ENCODE data around the gene EXT2.

Gene EXT2

DNA sequence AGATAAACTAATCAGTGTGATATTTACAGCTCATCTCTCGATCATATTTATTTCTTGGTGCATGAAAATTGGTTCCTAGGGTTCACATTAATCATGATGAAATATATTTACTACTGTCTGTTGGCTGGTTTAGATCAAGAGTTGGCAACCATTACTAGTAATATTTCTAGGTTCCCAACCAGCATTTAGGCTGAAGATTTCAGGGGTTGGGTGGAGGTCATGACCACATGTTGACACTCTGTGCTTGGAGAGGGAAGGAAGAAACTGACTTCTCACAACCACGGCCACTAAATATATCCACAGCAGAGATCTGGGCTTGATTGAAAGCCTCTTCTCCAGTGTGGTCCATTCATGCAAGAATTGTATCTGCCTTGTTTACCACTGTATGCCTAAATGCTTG, 126.5 kb downstream of the EXT2 start:
- no peak overlapping the region for H3K27ac Mint-ChIP-seq
- no peak for DNase-seq (ENCODE audit: low spot score)
- H3K4me1 Mint-ChIP-seq (ENCODE audit: low read depth): peaks cover 4% of the 10 kb centered on the region
- no peak overlapping the region for H3K4me3 Mint-ChIP-seq
- no peaks in the 10 kb centered on the region for H3K9me3 Mint-ChIP-seq
- no peaks in the 10 kb centered on the region for H3K27me3 Mint-ChIP-seq (ENCODE audit: low read depth)
- H3K36me3 Mint-ChIP-seq (ENCODE audit: low read depth): no peaks in the 10 kb centered on the region

DNA sequence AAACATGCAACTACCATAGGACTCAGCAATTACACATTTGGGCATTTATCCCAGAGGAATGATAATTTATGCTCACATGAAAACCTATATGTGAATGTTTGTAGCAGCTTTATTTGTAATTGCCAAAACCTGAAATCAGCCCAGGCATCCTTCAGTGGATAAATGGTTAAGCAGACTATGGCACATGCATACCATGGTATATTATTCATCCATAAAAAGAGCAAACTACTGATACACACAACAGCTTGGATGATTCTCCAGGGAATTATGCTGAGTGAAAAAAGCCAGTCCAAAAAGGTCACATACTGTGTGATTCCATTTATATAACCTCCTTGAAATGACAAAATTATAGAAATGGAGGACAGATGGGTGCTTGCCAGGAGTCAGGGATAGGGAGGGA, 127.8 kb downstream of the EXT2 start:
- no peak overlapping the region for H3K27ac Mint-ChIP-seq
- H3K9me3 Mint-ChIP-seq: no peaks in the 10 kb centered on the region
- no peak overlapping the region for H3K4me3 Mint-ChIP-seq
- DNase-seq (ENCODE audit: low spot score): no peak
- H3K27me3 Mint-ChIP-seq (ENCODE audit: low read depth): no peaks in the 10 kb centered on the region
- peaks cover 7% of the 10 kb centered on the region for H3K4me1 Mint-ChIP-seq (ENCODE audit: low read depth)
- no peaks in the 10 kb centered on the region for H3K36me3 Mint-ChIP-seq (ENCODE audit: low read depth)

DNA sequence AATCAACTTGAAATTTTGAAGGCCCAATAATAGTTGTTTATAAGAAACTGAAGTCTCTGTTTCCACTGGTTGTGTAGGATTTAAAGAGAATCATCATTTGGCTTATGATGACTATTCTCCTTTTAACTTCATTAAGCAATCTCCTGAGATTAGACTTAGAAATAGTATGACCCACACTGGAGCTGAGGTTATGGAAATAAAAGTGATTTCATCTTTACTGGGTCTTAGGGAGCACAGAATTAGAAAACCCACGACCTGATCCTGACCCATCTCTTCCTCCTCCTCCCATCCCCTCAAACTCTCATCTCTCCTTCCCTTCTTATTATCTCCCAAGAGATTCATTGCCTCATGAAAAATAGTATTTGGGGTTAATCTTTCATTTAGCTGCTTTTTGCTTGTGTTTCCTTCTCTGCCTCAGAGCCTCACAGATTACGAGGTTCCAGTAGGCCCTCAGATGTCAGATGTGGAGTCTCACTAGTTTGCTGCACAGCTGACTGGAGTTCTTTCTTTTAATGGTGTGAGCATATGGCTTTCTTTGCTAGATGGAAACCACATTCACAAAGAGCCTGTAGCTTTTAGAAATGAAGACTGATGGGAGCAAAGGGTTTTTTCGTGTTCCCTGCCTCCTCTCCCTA, 129.5 kb downstream of the EXT2 start:
- Mint-ChIP-seq H3K4me1 (ENCODE audit: low read depth) (peaks cover 7% of the 10 kb centered on the region), H3K9me3 (no peaks in the 10 kb centered on the region), H3K36me3 (ENCODE audit: low read depth) (no peaks in the 10 kb centered on the region), H3K27me3 (ENCODE audit: low read depth) (no peaks in the 10 kb centered on the region), H3K27ac (no peak overlapping the region), H3K4me3 (no peak overlapping the region)
- no peak for DNase-seq (ENCODE audit: low spot score)

DNA sequence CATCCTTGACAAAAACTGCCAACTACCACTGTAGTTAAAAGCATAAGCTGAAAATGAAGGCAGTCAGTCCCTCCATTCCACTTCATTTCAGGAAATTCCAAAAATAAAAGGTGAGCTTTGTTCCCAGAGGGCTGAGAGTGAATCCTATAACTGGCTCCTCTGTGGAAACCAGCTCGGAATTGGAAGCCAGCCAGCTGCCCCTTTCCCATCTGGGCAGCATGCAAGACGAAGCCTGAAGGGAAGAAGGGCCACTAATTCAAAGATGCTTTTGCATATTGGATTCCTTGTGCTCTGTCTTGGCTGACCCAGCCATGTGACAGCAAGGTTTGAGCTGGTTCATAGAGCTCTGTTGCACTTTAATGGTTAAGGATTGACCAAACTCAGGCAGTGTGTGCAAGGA, 131.0 kb downstream of the EXT2 start:
- Mint-ChIP-seq H3K36me3 (ENCODE audit: low read depth) (no peaks in the 10 kb centered on the region), H3K9me3 (no peaks in the 10 kb centered on the region), H3K27me3 (ENCODE audit: low read depth) (no peaks in the 10 kb centered on the region), H3K4me1 (ENCODE audit: low read depth) (peaks cover 7% of the 10 kb centered on the region), H3K27ac (no peak overlapping the region), H3K4me3 (no peak overlapping the region)
- no peak for DNase-seq (ENCODE audit: low spot score)

DNA sequence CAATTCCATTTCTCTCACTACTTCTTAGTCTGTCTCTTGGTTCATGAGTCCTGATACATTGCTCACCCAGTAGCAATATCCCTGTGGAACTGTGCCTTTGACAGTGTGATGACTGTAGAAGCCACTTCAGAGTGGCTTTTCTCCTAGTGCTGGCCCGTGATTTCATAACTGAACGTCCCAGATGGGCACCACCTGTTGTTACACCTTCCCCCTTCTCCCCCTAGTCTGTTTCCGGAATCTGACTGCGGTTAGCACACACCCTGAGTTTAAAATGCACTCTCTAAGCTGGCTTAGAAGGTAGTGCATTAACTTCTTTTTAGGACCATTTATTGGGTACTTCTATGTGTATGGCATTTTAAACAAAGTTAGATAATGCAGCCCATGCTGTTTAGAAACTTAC, 131.5 kb downstream of the EXT2 start:
- H3K4me1 Mint-ChIP-seq (ENCODE audit: low read depth): peaks cover 7% of the 10 kb centered on the region
- no peak overlapping the region for H3K27ac Mint-ChIP-seq
- DNase-seq (ENCODE audit: low spot score): no peak
- no peaks in the 10 kb centered on the region for H3K36me3 Mint-ChIP-seq (ENCODE audit: low read depth)
- no peaks in the 10 kb centered on the region for H3K27me3 Mint-ChIP-seq (ENCODE audit: low read depth)
- H3K4me3 Mint-ChIP-seq: no peak overlapping the region
- H3K9me3 Mint-ChIP-seq: no peaks in the 10 kb centered on the region

DNA sequence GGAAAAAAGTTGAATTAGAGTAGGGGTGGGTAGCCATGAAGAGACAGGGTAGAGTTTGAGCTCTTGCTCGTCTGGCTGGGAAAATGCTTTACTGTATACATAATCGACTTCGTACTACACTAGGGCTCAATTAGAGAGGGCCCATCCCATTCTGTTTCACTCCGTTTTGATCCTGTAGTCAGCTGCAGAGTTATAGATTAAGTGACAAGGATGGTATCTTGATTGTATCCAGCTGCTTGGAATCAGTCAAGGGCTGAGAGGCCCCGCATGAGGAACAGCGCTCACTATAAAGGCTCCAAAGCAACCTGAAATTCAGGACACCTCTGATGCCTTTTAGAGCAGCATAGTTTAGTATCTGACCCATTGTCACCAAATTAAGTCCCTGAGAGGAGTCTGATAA, 132.9 kb downstream of the EXT2 start:
- H3K36me3 Mint-ChIP-seq (ENCODE audit: low read depth): peaks cover 1% of the 10 kb centered on the region
- no peak overlapping the region for H3K27ac Mint-ChIP-seq
- no peak overlapping the region for H3K4me3 Mint-ChIP-seq
- no peak for DNase-seq (ENCODE audit: low spot score)
- H3K9me3 Mint-ChIP-seq: no peaks in the 10 kb centered on the region
- H3K27me3 Mint-ChIP-seq (ENCODE audit: low read depth): no peaks in the 10 kb centered on the region
- peaks cover 7% of the 10 kb centered on the region for H3K4me1 Mint-ChIP-seq (ENCODE audit: low read depth)

DNA sequence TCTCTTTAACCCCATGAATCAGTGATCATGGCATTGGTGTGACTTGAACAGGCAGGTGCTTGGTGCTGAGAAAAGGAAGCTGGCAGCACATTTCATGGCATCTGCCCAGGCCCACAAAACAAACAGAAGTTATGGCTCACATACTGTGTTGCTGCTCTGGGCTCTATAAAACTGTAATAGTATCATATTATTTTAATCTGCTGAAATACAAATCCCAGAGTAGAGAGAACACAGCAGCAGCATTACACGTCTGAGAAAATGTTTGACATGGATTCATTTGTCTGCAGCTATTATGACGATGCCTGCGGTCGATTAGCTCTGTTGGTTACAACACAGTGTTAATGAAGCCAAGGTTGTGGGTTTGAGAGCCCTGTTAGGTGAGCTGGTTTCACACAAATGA, 133.6 kb downstream of the EXT2 start:
- no peaks in the 10 kb centered on the region for H3K9me3 Mint-ChIP-seq
- H3K27me3 Mint-ChIP-seq (ENCODE audit: low read depth): no peaks in the 10 kb centered on the region
- no peak for DNase-seq (ENCODE audit: low spot score)
- no peak overlapping the region for H3K27ac Mint-ChIP-seq
- peaks cover 2% of the 10 kb centered on the region for H3K36me3 Mint-ChIP-seq (ENCODE audit: low read depth)
- peaks cover 7% of the 10 kb centered on the region for H3K4me1 Mint-ChIP-seq (ENCODE audit: low read depth)
- no peak overlapping the region for H3K4me3 Mint-ChIP-seq

DNA sequence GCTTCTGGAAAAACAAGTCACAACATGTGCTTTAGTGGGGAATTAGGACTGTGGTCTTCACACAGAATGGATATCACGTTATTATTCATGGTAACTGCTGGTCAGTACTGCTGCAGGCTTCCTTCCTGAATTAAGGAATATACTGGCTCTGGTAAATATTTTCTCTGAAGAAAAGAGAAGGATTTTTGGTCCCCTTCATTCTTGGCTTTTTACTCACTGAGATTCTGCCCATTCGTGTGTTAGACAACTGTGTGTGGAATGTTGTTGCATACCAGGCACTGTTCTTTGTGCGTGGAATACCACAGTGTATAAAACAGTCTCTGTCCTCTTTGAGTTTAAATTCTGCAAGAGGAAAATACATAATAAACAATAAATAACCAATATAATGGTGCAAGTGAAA, 134.1 kb downstream of the EXT2 start:
- Mint-ChIP-seq H3K4me3 (no peak overlapping the region), H3K27ac (no peak overlapping the region), H3K9me3 (no peaks in the 10 kb centered on the region), H3K27me3 (ENCODE audit: low read depth) (no peaks in the 10 kb centered on the region), H3K4me1 (ENCODE audit: low read depth) (peaks cover 7% of the 10 kb centered on the region), H3K36me3 (ENCODE audit: low read depth) (peaks cover 2% of the 10 kb centered on the region)
- DNase-seq (ENCODE audit: low spot score): no peak

DNA sequence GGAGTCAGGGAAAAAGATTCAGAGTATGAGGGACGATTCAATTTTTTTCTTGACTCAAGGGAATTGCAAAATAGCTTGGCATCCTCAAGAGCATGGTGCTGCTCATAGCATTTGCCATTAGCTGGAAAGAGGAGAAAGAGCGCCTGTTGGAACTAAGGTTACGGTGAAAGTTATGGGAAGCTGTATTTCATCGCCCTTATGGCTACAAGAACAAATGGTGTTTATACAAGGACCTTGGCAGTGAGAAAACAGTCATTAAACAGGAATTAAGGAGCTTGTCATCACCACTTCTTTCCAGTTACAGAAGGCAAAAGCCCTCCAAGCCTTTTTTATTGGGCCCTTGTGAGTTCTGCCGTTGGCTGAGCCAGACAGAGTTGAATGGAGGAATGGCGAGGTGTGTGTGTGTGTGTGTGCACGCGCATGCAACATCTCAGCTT, 140.3 kb downstream of the EXT2 start:
- Mint-ChIP-seq H3K27ac (no peak overlapping the region), H3K36me3 (ENCODE audit: low read depth) (peaks cover 17% of the 10 kb centered on the region), H3K4me3 (no peak overlapping the region), H3K4me1 (ENCODE audit: low read depth) (no peaks in the 10 kb centered on the region), H3K9me3 (no peaks in the 10 kb centered on the region), H3K27me3 (ENCODE audit: low read depth) (no peaks in the 10 kb centered on the region)
- DNase-seq (ENCODE audit: low spot score): no peak

DNA sequence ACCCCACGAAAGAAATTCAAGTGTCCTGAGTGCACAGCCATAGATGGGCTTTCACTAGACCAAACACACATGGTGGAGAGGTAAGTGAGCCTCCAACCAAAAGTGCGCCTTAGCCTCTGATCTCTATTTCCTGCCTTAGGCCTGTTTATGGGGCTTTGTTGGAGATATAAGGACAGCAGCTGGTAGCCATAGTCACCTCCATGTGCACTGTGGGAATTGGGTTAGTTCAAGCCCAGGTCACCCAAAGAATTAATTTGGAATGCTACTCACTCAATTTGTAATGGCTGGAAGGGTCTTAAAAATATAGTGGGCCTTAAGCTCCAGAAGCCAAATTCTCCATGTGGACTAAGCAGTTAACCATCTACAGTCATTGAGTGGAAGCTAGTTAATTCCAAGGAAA, 140.8 kb downstream of the EXT2 start:
- Mint-ChIP-seq H3K4me3 (no peak overlapping the region), H3K27ac (no peak overlapping the region), H3K9me3 (no peaks in the 10 kb centered on the region), H3K27me3 (ENCODE audit: low read depth) (no peaks in the 10 kb centered on the region), H3K4me1 (ENCODE audit: low read depth) (no peaks in the 10 kb centered on the region), H3K36me3 (ENCODE audit: low read depth) (peaks cover 17% of the 10 kb centered on the region)
- DNase-seq (ENCODE audit: low spot score): no peak

DNA sequence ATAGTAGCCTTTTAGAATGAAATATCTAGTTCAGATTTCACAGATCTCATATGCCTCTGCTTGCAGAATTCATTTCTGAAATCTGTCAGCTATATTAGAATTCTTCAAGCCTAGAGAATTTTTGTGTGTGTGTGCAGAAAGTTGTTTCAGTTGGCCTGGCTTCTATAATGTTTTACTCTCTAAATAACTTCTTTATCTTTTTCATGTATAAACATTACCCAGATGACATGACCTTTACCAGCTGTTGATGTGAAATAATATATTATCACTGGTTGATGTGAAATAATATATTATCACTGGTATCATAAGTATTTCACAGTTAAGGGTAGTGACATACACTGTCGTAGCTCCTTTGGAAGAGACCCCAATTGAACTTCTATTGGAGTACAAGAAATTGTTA, 141.7 kb downstream of the EXT2 start:
- no peak overlapping the region for H3K27ac Mint-ChIP-seq
- H3K4me1 Mint-ChIP-seq (ENCODE audit: low read depth): no peaks in the 10 kb centered on the region
- H3K36me3 Mint-ChIP-seq (ENCODE audit: low read depth): peaks cover 17% of the 10 kb centered on the region
- no peaks in the 10 kb centered on the region for H3K9me3 Mint-ChIP-seq
- H3K27me3 Mint-ChIP-seq (ENCODE audit: low read depth): no peaks in the 10 kb centered on the region
- no peak overlapping the region for H3K4me3 Mint-ChIP-seq
- no peak for DNase-seq (ENCODE audit: low spot score)

DNA sequence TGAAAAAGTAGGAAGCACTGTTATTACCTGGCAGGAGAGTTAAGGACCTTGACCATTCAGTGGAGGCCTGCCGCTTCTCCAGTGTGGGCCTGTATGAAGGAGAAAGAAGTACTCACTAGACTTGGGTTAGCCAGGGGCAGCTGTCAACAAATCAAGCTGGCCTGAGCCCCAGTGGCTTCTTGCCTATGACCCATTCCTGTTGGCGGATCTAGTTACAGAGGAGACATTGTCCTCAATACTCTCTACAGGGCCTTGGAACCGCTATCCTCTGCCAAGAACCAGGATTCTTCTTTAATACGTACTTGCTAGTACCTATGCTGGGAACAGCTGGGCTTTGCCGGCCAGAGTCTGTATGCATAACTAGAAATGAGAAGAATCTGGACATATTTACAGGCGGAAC, 146.4 kb downstream of the EXT2 start:
- Mint-ChIP-seq H3K4me1 (ENCODE audit: low read depth) (no peaks in the 10 kb centered on the region), H3K27ac (no peak overlapping the region), H3K9me3 (no peaks in the 10 kb centered on the region), H3K36me3 (ENCODE audit: low read depth) (peaks cover 17% of the 10 kb centered on the region), H3K27me3 (ENCODE audit: low read depth) (no peaks in the 10 kb centered on the region), H3K4me3 (no peak overlapping the region)
- DNase-seq (ENCODE audit: low spot score): no peak

DNA sequence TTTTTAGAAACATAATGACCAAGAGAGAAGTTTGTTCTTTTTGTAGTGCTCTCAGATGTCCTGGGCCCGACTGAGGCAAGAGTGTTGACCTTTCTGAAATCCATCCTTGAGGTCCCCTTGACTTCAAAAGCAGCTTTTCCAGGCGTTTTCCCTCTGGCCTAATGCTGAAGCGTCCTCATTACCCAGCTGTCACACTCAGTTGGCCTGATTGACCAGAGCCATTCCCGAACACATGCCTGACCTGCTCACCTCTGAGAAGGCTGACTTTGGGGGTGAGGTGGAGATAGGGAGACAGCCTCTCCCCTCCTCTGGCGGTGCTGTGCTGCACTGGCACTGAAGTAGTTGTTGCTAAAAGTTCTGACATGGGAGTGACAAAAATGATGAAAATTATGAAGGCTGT, 147.6 kb downstream of the EXT2 start:
- H3K4me3 Mint-ChIP-seq: no peak overlapping the region
- no peaks in the 10 kb centered on the region for H3K27me3 Mint-ChIP-seq (ENCODE audit: low read depth)
- DNase-seq (ENCODE audit: low spot score): no peak
- H3K27ac Mint-ChIP-seq: no peak overlapping the region
- no peaks in the 10 kb centered on the region for H3K9me3 Mint-ChIP-seq
- no peaks in the 10 kb centered on the region for H3K4me1 Mint-ChIP-seq (ENCODE audit: low read depth)
- H3K36me3 Mint-ChIP-seq (ENCODE audit: low read depth): peaks cover 14% of the 10 kb centered on the region

DNA sequence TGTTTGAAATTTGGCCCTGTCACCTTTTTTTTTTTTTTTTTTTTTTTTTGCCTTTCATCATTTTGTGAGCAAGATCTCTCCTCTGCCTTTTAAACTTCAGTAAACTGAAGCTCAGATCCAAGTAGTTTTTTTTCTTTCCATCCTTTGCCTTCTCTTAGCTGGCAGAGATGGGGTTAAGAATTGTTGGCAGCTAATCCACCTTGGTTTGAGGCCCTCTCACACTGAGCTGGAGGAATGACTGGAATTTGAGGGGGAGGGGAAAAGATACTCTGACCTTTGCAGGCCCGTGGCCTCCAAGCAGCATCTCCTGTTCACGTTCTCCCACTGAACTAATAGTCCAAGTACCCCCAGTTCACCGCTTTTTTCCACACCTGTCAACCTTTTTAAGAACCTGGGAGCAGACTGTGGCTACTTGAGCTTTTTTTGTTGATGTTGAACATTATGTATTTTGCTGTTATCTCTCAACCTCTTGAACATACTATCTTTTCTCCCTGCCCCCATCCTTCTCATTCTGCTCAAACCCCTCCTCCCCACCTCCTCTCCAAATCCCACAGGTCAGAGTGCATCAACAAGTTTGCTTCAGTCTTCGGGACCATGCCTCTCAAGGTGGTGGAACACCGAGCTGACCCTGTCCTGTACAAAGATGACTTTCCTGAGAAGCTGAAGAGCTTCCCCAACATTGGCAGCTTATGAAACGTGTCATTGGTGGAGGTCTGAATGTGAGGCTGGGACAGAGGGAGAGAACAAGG, 148.3 kb downstream of the EXT2 start:
- H3K36me3 Mint-ChIP-seq (ENCODE audit: low read depth): peaks cover 11% of the 10 kb centered on the region
- no peaks in the 10 kb centered on the region for H3K27me3 Mint-ChIP-seq (ENCODE audit: low read depth)
- no peak overlapping the region for H3K27ac Mint-ChIP-seq
- DNase-seq (ENCODE audit: low spot score): no peak
- no peaks in the 10 kb centered on the region for H3K4me1 Mint-ChIP-seq (ENCODE audit: low read depth)
- H3K4me3 Mint-ChIP-seq: no peak overlapping the region
- no peaks in the 10 kb centered on the region for H3K9me3 Mint-ChIP-seq
